HEK293 (cell line): ENCODE results near the gene ARID3A.

Source experiments
- BCL11B ChIP-seq: fragments of 450-650 bp; formaldehyde crosslinking; IDR thresholded peaks from 2 replicates; pipeline ENCODE4 v1.5.1; 2016; ENCODE audit warnings: low read depth, missing biosample characterization, missing genetic modification characterization
- KLF1 ChIP-seq: fragments of 450-650 bp; formaldehyde crosslinking; IDR thresholded peaks from 2 replicates; pipeline ENCODE4 v1.5.1; 2016; ENCODE audit warnings: missing biosample characterization, missing genetic modification characterization
- KLF8 ChIP-seq: fragments of 450-650 bp; formaldehyde crosslinking; IDR thresholded peaks from 2 replicates; pipeline ENCODE4 v1.5.1; 2016; ENCODE audit warnings: missing biosample characterization, missing genetic modification characterization
- KLF9 ChIP-seq: fragments of 450-650 bp; formaldehyde crosslinking; IDR thresholded peaks from 2 replicates; pipeline ENCODE4 v1.5.1; 2016; ENCODE audit warnings: missing biosample characterization, missing genetic modification characterization, low read depth
- MYNN ChIP-seq: fragments of 450-650 bp; formaldehyde crosslinking; IDR thresholded peaks from 2 replicates; pipeline ENCODE4 v1.5.1; 2016; ENCODE audit warnings: missing biosample characterization, missing genetic modification characterization, borderline replicate concordance
- PRDM1 ChIP-seq: fragments of 450-650 bp; formaldehyde crosslinking; IDR thresholded peaks from 2 replicates; pipeline ENCODE4; 2016; ENCODE audit warnings: missing biosample characterization, missing genetic modification characterization
- RBAK ChIP-seq: fragments of 450-650 bp; formaldehyde crosslinking; IDR thresholded peaks from 2 replicates; pipeline ENCODE4 v1.5.1; 2016; ENCODE audit warnings: missing biosample characterization, missing genetic modification characterization
- REPIN1 ChIP-seq: fragments of 450-650 bp; formaldehyde crosslinking; IDR thresholded peaks from 2 replicates; pipeline ENCODE4 v1.5.1; 2017; ENCODE audit warnings: missing biosample characterization, missing genetic modification characterization, low read depth
- SP2 ChIP-seq: fragments of 450-650 bp; formaldehyde crosslinking; IDR thresholded peaks from 2 replicates; pipeline ENCODE4 v1.5.1; 2016; ENCODE audit warnings: missing biosample characterization, missing genetic modification characterization
- SP7 ChIP-seq: fragments of 450-650 bp; formaldehyde crosslinking; IDR thresholded peaks from 2 replicates; pipeline ENCODE4 v1.5.1; 2016; ENCODE audit warnings: missing biosample characterization, missing genetic modification characterization
- ZFHX2 ChIP-seq: fragments of 450-650 bp; formaldehyde crosslinking; conservative IDR thresholded peaks from 2 replicates; pipeline ENCODE4 v1.5.1; 2016; ENCODE audit warnings: missing biosample characterization, missing genetic modification characterization
- ZFP37 ChIP-seq: fragments of 450-650 bp; formaldehyde crosslinking; IDR thresholded peaks from 2 replicates; pipeline ENCODE4 v1.5.1; 2016; ENCODE audit warnings: missing biosample characterization, missing genetic modification characterization
- ZNF169 ChIP-seq: fragments of 450-650 bp; formaldehyde crosslinking; IDR thresholded peaks from 2 replicates; pipeline ENCODE4 v1.5.1; 2016; ENCODE audit warnings: missing biosample characterization, missing genetic modification characterization
- ZNF174 ChIP-seq: fragments of 450-650 bp; formaldehyde crosslinking; IDR thresholded peaks from 2 replicates; pipeline ENCODE4 v1.5.0; 2017; ENCODE audit warnings: missing biosample characterization, mild to moderate bottlenecking, missing genetic modification characterization
- ZNF24 ChIP-seq: fragments of 450-650 bp; formaldehyde crosslinking; IDR thresholded peaks from 2 replicates; pipeline ENCODE4 v1.5.1; 2016; ENCODE audit warnings: missing biosample characterization, missing genetic modification characterization
- ZNF274 ChIP-seq, 2 experiments: fragments of 200-500 bp in 1 of 2; fragments of 450-650 bp in 1 of 2; sonication (Bioruptor generic) in 1 of 2; formaldehyde crosslinking in 1 of 2; IDR thresholded peaks; 2 replicates each; pipeline versions ENCODE4 v1.5.1 to v1.6.1; 2014 to 2016; ENCODE audit warnings: borderline replicate concordance in 1 of 2, inconsistent platforms in 1 of 2, low read length in 1 of 2, missing biosample characterization in 1 of 2, missing genetic modification characterization in 1 of 2
- ZNF366 ChIP-seq: fragments of 450-650 bp; formaldehyde crosslinking; conservative IDR thresholded peaks from 2 replicates; pipeline ENCODE4 v1.5.1; 2016; ENCODE audit warnings: missing biosample characterization, missing genetic modification characterization
- ZNF37A ChIP-seq: fragments of 450-650 bp; IDR thresholded peaks from 2 replicates; pipeline ENCODE4 v1.5.1; 2018; ENCODE audit warnings: missing biosample characterization, missing genetic modification characterization
- ZNF501 ChIP-seq: fragments of 450-650 bp; formaldehyde crosslinking; IDR thresholded peaks from 2 replicates; pipeline ENCODE4 v1.5.1; 2016; ENCODE audit warnings: missing biosample characterization, missing genetic modification characterization
- ZNF544 ChIP-seq: fragments of 450-650 bp; formaldehyde crosslinking; IDR thresholded peaks from 2 replicates; pipeline ENCODE4 v1.5.0; 2017; ENCODE audit warnings: missing biosample characterization, missing genetic modification characterization
- ZNF596 ChIP-seq: fragments of 450-650 bp; IDR thresholded peaks from 2 replicates; pipeline ENCODE4 v1.5.0; 2018; ENCODE audit warnings: missing biosample characterization, mild to moderate bottlenecking, missing genetic modification characterization, moderate library complexity
- ZNF701 ChIP-seq: fragments of 450-650 bp; formaldehyde crosslinking; IDR thresholded peaks from 2 replicates; pipeline ENCODE4 v1.5.1; 2016; ENCODE audit warnings: missing biosample characterization, missing genetic modification characterization
- ZNF76 ChIP-seq: fragments of 450-650 bp; formaldehyde crosslinking; IDR thresholded peaks from 2 replicates; pipeline ENCODE4; 2016; ENCODE audit warnings: low read depth, missing biosample characterization, missing genetic modification characterization, borderline replicate concordance
- ZNF768 ChIP-seq: fragments of 450-650 bp; formaldehyde crosslinking; IDR thresholded peaks from 2 replicates; pipeline ENCODE4 v1.5.1; 2018; ENCODE audit warnings: missing biosample characterization, mild to moderate bottlenecking, missing genetic modification characterization
- TF ChIP-seq, protein P1 (sequence below): fragments of 450-650 bp; formaldehyde crosslinking; IDR thresholded peaks from 2 replicates; pipeline ENCODE4 v1.5.1; 2016; ENCODE audit warnings: missing biosample characterization, missing genetic modification characterization
- TF ChIP-seq, protein P2 (sequence below): fragments of 450-650 bp; formaldehyde crosslinking; IDR thresholded peaks from 2 replicates; pipeline ENCODE4; 2016; ENCODE audit warnings: missing biosample characterization, missing genetic modification characterization
- TF ChIP-seq, protein P3 (sequence below): fragments of 450-650 bp; formaldehyde crosslinking; IDR thresholded peaks from 2 replicates; pipeline ENCODE4 v1.5.1; 2016; ENCODE audit warnings: missing biosample characterization, missing genetic modification characterization, borderline replicate concordance
- TF ChIP-seq, protein P4 (sequence below): fragments of 450-650 bp; formaldehyde crosslinking; IDR thresholded peaks from 2 replicates; pipeline ENCODE4 v1.5.1; 2016; ENCODE audit warnings: missing biosample characterization, missing genetic modification characterization
- TF ChIP-seq, protein P5 (sequence below): fragments of 450-650 bp; formaldehyde crosslinking; IDR thresholded peaks from 2 replicates; pipeline ENCODE4 v1.5.1; 2017; ENCODE audit warnings: missing biosample characterization, missing genetic modification characterization
- TF ChIP-seq, protein P6 (sequence below): fragments of 450-650 bp; formaldehyde crosslinking; IDR thresholded peaks from 2 replicates; pipeline ENCODE4 v1.5.1; 2016; ENCODE audit warnings: missing biosample characterization, missing genetic modification characterization

Gene ARID3A

DNA sequence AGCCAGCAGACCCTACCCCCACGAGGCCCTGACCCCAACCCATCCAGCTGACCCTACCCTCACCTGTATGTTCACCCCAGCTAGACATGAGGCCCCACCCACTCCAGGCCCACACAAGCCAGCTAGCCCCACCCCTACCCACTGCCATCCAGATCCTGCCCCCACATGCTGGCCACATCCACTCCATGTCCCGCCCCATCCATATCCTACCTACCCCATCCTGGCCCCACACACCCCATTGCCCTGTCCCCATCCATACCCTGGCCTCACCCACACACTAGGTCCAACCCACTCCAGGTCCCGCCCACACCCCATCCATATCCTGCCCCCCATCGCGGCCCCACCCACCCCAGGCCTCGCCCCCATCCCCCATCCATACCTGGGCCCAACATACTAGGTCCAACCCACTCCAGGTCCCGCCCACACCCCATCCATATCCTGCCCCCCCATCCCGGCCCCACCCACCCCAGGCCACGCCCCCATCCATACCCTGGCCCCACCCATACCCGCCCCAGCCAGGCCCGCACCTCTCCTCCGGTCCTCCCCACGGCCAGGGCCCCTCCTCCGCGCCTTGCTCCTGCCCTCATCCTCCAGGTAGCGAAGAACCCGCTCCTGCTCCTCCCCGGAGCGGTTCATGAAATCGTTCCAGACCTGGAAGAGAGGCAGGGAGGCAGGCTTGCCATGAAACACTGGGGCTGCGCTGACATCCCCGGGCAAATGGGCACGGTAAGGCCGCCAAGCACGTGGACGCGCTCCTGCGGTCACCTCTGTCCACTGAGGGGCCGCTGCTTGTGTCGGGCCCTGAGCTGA, 25.3 kb upstream of the ARID3A start (continued):
- TF ChIP-seq, protein P1, sequence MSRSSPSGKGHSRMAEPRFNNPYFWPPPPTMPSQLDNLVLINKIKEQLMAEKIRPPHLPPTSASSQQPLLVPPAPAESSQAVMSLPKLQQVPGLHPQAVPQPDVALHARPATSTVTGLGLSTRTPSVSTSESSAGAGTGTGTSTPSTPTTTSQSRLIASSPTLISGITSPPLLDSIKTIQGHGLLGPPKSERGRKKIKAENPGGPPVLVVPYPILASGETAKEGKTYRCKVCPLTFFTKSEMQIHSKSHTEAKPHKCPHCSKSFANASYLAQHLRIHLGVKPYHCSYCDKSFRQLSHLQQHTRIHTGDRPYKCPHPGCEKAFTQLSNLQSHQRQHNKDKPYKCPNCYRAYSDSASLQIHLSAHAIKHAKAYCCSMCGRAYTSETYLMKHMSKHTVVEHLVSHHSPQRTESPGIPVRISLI (tag by site-specific recombination): no peak
- no peak for TF ChIP-seq MYNN (tag by site-specific recombination)
- TF ChIP-seq BCL11B: no peak
- peak; percentile 82 for TF ChIP-seq ZFHX2 (tag by site-specific recombination)
- no peak for TF ChIP-seq SP7 (tag by site-specific recombination)
- no peak for TF ChIP-seq ZNF366 (tag by site-specific recombination)
- peak; percentile 18; the same call in 1 of the 2 replicates for TF ChIP-seq KLF9
- TF ChIP-seq, protein P2, sequence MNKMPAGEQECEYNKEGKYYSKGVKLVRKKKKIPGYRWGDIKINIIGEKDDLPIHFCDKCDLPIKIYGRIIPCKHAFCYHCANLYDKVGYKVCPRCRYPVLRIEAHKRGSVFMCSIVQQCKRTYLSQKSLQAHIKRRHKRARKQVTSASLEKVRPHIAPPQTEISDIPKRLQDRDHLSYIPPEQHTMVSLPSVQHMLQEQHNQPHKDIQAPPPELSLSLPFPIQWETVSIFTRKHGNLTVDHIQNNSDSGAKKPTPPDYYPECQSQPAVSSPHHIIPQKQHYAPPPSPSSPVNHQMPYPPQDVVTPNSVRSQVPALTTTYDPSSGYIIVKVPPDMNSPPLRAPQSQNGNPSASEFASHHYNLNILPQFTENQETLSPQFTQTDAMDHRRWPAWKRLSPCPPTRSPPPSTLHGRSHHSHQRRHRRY (tag by site-specific recombination): no peak
- TF ChIP-seq, protein P3, sequence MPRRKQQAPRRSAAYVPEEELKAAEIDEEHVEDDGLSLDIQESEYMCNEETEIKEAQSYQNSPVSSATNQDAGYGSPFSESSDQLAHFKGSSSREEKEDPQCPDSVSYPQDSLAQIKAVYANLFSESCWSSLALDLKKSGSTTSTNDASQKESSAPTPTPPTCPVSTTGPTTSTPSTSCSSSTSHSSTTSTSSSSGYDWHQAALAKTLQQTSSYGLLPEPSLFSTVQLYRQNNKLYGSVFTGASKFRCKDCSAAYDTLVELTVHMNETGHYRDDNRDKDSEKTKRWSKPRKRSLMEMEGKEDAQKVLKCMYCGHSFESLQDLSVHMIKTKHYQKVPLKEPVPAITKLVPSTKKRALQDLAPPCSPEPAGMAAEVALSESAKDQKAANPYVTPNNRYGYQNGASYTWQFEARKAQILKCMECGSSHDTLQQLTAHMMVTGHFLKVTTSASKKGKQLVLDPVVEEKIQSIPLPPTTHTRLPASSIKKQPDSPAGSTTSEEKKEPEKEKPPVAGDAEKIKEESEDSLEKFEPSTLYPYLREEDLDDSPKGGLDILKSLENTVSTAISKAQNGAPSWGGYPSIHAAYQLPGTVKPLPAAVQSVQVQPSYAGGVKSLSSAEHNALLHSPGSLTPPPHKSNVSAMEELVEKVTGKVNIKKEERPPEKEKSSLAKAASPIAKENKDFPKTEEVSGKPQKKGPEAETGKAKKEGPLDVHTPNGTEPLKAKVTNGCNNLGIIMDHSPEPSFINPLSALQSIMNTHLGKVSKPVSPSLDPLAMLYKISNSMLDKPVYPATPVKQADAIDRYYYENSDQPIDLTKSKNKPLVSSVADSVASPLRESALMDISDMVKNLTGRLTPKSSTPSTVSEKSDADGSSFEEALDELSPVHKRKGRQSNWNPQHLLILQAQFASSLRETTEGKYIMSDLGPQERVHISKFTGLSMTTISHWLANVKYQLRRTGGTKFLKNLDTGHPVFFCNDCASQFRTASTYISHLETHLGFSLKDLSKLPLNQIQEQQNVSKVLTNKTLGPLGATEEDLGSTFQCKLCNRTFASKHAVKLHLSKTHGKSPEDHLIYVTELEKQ (tag by site-specific recombination): no peak
- TF ChIP-seq ZNF76: no peak
- TF ChIP-seq, protein P4, sequence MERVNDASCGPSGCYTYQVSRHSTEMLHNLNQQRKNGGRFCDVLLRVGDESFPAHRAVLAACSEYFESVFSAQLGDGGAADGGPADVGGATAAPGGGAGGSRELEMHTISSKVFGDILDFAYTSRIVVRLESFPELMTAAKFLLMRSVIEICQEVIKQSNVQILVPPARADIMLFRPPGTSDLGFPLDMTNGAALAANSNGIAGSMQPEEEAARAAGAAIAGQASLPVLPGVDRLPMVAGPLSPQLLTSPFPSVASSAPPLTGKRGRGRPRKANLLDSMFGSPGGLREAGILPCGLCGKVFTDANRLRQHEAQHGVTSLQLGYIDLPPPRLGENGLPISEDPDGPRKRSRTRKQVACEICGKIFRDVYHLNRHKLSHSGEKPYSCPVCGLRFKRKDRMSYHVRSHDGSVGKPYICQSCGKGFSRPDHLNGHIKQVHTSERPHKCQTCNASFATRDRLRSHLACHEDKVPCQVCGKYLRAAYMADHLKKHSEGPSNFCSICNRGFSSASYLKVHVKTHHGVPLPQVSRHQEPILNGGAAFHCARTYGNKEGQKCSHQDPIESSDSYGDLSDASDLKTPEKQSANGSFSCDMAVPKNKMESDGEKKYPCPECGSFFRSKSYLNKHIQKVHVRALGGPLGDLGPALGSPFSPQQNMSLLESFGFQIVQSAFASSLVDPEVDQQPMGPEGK (tag by site-specific recombination): peak; percentile 46; the same call in 1 of the 2 replicates
- TF ChIP-seq, protein P5, sequence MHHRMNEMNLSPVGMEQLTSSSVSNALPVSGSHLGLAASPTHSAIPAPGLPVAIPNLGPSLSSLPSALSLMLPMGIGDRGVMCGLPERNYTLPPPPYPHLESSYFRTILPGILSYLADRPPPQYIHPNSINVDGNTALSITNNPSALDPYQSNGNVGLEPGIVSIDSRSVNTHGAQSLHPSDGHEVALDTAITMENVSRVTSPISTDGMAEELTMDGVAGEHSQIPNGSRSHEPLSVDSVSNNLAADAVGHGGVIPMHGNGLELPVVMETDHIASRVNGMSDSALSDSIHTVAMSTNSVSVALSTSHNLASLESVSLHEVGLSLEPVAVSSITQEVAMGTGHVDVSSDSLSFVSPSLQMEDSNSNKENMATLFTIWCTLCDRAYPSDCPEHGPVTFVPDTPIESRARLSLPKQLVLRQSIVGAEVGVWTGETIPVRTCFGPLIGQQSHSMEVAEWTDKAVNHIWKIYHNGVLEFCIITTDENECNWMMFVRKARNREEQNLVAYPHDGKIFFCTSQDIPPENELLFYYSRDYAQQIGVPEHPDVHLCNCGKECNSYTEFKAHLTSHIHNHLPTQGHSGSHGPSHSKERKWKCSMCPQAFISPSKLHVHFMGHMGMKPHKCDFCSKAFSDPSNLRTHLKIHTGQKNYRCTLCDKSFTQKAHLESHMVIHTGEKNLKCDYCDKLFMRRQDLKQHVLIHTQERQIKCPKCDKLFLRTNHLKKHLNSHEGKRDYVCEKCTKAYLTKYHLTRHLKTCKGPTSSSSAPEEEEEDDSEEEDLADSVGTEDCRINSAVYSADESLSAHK (tag by site-specific recombination): no peak
- no peak for TF ChIP-seq ZFP37 (tag by site-specific recombination)
- TF ChIP-seq RBAK (tag by site-specific recombination): no peak
- TF ChIP-seq, protein P6, sequence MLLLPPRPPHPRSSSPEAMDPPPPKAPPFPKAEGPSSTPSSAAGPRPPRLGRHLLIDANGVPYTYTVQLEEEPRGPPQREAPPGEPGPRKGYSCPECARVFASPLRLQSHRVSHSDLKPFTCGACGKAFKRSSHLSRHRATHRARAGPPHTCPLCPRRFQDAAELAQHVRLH: no peak
- no peak for TF ChIP-seq ZNF701 (tag by site-specific recombination)
- no peak for TF ChIP-seq PRDM1
- peak; percentile 56 for TF ChIP-seq SP2 (tag by site-specific recombination)
- TF ChIP-seq KLF1: peak; percentile 86
- TF ChIP-seq ZNF37A (tag by site-specific recombination): no peak
- TF ChIP-seq ZNF274 (IDR thresholded peaks at IDR 0.05; ENCODE audit: low read length): no peak
- TF ChIP-seq ZNF274 (tag by site-specific recombination; IDR thresholded peaks at IDR 0.05; ENCODE audit: borderline replicate concordance): no peak
- TF ChIP-seq ZNF24 (tag by site-specific recombination): no peak
- TF ChIP-seq ZNF169: no peak
- no peak for TF ChIP-seq ZNF501 (tag by site-specific recombination)
- TF ChIP-seq ZNF174: no peak
- TF ChIP-seq KLF8 (tag by site-specific recombination): peak; percentile 43
- TF ChIP-seq REPIN1 (tag by site-specific recombination): no peak
- TF ChIP-seq ZNF544 (tag by site-specific recombination): no peak
- TF ChIP-seq ZNF596 (tag by site-specific recombination): no peak
- no peak for TF ChIP-seq ZNF768 (tag by site-specific recombination)
